SKM-1 (cell line): Measurements from ENCODE around the gene CEL.
"Not testable (repeated sequence)": the region's sequence is repeated elsewhere in the genome, so short reads cannot be mapped to it uniquely, and the experiment has no call there.

Experiments
- DNase-seq: peaks from one replicate; lab custom pipeline; 2025; ENCODE audit not compliant: unreplicated experiment; lab: John Stamatoyannopoulos, UW

CEL gene

GRCh38 chr9:133063159-133063499 is 1.3 kb downstream of the CEL start:
- no peak for DNase-seq

- DNase-seq: no peak
Measured at GRCh38 chr9:133063500-133064231, 1.9 kb downstream of the CEL start.

- no peak for DNase-seq
Measured at GRCh38 chr9:133064241-133065069, 2.7 kb downstream of the CEL start.

- no peak for DNase-seq
Measured at GRCh38 chr9:133065070-133065388, 3.2 kb downstream of the CEL start.

- DNase-seq: no peak
Measured at GRCh38 chr9:133066181-133066983, 4.6 kb downstream of the CEL start.

- DNase-seq: no peak
Measured at GRCh38 chr9:133067006-133067405, 5.2 kb downstream of the CEL start.

- DNase-seq: no peak
Measured at GRCh38 chr9:133067813-133068212, 6.0 kb downstream of the CEL start.

- not testable (repeated sequence) for DNase-seq
Measured at GRCh38 chr9:133068431-133068830, 6.7 kb downstream of the CEL start.

GRCh38 chr9:133070500-133070961 is 8.8 kb downstream of the CEL start:
- not testable (repeated sequence) for DNase-seq

GRCh38 chr9:133070985-133071384 is 9.2 kb downstream of the CEL start:
- not testable (repeated sequence) for DNase-seq

GRCh38 chr9:133071484-133072150 is 9.8 kb downstream of the CEL start:
- no peak for DNase-seq

GRCh38 chr9:133072210-133072609 is 10.4 kb downstream of the CEL start:
- not testable (repeated sequence) for DNase-seq

GRCh38 chr9:133073086-133074014 is 11.6 kb downstream of the CEL start:
- no peak for DNase-seq

- DNase-seq: no peak
Measured at GRCh38 chr9:133074111-133074651, 12.4 kb downstream of the CEL start.

GRCh38 chr9:133075925-133076630 is 14.3 kb downstream of the CEL start:
- DNase-seq: no peak

- DNase-seq: no peak
Measured at GRCh38 chr9:133076691-133077090, 14.9 kb downstream of the CEL start.

GRCh38 chr9:133078486-133078885 is 16.7 kb downstream of the CEL start:
- DNase-seq: no peak

GRCh38 chr9:133080161-133080560 is 18.4 kb downstream of the CEL start:
- no peak for DNase-seq
